NCI-H2196 treated with DMSO at 0.1 percent for 48 hours (cell line): Measurements from ENCODE around the gene RAB40B.
"Not testable (repeated sequence)": the region's sequence is repeated elsewhere in the genome, so short reads cannot be mapped to it uniquely, and the experiment has no call there.

Source experiments
- DNase-seq: peaks from one replicate; lab custom pipeline; 2025; ENCODE audit not compliant: unreplicated experiment; lab: John Stamatoyannopoulos, UW

RAB40B gene

DNA sequence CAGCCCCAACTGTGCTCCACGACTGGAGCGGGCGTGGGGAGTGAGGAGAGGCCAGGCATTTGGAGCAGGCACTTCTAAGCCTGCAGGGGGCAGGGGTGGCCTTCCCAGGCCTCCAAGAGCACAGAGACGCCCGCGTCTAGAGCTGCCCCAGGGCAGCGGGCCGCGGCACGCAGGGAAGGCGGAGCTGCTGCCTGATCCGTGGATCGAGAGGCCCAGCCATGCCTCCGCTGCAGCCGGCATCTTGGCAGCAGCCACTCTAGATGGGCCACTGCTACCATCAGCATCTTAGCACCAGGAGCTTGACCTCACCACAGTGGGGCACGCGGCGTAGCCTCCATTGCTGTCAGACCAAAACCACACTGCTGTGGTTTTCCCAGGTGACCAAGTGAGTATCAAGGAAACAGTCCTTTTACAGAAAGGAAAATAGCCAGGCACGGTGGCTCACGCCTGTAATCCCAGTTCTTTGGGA lies 29.8 kb downstream of the RAB40B start:
- DNase-seq = no peak

DNA sequence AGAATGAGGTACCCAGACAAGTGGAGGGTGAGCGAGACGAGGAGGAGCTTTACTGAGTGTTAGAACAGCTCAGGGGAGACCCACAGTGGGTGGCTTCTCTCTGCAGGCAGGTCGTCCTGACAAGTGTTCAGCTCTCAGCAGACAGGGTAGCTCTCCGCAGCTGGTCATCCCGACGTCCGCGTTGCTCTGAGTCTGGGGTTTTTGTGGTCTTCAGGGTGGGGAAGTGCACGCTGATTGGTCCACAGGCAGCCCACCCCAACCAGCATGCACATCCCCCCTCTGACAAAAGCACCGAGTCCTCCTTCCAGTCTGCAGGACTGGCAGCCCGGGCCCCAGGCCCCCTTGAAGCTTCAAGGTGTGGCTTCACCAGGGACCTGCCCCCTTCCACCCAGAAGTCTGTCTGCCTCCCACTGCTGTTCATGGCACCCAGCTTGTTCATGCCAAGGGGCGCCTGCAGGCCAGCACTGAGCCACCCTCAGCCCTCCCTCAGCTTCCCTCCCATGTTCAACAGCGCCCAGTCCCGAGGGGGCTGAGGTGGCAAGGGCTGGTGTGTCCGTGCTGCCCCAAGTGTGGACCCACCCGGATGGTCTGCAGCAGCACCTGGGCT lies 30.4 kb downstream of the RAB40B start:
- no peak for DNase-seq

DNA sequence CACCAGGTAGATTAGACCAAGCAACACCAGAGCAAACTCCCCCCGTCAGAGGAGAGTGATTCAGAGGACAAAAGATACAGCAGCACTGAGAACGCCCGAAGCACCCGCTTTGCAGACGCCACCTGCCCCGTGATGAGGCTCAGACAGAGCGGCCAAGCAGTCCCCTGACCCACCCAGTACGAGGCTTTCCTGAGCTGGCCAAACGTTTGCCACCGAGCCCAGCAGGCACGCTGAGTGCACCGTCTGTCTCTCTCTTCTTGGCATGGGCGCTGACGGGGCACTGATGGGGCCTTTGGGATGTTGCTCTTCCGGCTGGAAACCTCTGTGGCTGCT lies 30.9 kb downstream of the RAB40B start:
- DNase-seq = no peak

DNA sequence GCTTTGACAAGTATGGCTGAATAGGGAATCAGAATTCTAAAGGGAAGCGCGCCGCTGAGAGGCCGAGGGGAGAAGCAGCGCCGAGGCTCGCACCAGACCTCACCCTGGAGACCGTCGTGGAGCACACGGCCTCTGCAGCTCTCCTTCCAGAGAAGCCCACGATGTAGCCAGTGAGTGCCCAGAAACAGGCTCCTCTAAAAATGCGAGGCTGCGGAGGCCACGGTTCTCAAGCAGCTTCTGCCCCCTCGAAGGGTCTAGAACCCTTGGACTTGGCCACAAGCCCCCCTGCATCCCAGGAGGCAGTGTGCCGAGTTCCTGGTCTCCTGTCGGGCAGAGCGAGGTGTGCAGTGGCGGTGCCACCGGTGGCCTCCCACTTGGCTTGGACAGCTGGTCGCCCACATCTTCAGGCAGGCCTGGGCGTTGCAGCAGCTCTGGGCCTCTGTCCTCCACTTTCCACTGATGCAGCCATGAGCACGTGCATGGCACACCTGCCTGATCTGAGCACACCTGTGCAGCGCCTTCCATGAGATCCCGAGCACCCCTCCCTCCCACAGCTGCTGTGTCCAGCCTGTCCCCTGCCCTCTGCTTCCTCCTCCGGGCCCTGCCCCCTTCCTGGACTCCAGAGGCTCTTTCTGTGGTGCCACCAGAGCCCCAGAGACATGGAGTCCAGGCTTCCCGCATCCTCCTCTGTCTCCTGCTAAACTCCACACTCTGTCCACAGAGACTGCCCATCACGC lies 31.4 kb downstream of the RAB40B start:
- DNase-seq = no peak

DNA sequence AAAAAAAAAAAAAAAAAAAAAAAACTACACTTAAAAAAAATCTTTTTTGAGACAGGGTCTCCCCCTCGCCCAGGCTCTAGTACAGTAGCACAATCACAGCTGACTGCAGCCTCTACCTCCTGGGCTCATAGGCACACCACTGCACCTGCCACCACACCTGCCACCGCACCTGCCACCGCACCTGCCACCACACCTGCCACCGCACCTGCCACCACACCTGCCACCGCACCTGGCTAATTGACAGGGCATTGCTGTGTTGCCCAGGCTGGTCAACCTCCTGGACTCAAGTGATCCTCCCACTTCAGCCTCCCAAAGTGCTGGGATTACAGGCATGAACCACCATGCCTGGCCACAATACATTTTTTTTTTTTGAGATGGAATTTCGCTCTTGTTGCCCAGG lies 32.6 kb downstream of the RAB40B start:
- no peak for DNase-seq

DNA sequence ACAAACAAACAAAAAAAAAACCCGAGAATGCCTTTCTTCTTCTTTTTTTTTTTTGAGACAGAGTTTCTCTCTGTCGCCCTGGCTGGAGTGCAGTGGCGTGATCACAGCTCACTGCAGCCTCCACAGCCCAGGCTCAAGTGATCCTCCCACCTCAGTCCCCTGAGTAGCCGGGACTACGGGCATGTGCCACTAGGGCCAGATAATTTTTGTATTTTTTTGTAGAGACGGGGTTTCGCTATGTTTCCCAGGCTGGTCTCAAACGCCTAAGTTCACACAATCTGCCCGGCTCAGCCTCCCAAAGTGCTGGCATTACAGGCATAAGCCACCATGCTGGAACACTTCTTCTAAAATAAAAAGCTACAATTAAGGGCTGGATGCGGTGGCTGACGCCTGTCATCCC lies 33.3 kb downstream of the RAB40B start:
- no peak for DNase-seq

DNA sequence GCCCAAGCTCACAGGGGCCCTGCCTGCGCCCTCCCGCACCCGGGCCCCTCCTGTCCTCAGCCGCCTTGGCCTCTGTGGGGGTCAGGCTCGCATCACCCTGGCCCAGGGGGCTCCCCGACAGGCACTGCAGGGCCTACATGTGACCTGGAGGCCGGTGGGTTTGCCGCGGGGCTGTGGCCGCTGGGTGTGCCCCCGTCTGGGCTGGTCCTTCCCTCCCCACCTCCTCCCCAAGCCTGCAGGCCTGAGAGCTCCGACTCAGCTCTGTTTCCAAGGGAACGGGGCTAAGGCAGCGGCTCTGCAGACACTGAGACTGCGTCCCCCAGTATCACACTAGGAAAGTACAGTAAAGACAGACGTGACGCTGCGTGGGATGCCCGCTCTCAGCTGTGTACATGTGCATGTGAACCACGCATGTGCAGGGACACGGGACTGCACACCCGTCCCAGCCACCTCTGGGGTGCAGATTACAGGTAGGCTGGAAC lies 33.8 kb downstream of the RAB40B start:
- no peak for DNase-seq

DNA sequence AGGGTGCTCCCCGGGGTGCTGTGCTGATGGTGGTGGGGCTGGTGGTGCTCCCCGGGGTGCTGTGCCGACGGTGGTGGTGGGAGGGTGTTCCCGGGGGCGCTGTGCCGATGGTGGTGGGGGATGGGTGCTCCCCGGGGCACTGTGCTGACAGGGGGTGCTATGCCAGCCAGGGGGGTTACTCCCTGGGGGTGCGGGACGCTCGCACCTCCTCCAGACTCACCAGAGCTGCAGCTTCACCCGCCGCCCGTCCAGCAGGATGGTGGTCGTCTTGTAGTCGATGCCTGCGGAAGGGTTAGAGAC lies 34.3 kb downstream of the RAB40B start:
- no peak for DNase-seq

DNA sequence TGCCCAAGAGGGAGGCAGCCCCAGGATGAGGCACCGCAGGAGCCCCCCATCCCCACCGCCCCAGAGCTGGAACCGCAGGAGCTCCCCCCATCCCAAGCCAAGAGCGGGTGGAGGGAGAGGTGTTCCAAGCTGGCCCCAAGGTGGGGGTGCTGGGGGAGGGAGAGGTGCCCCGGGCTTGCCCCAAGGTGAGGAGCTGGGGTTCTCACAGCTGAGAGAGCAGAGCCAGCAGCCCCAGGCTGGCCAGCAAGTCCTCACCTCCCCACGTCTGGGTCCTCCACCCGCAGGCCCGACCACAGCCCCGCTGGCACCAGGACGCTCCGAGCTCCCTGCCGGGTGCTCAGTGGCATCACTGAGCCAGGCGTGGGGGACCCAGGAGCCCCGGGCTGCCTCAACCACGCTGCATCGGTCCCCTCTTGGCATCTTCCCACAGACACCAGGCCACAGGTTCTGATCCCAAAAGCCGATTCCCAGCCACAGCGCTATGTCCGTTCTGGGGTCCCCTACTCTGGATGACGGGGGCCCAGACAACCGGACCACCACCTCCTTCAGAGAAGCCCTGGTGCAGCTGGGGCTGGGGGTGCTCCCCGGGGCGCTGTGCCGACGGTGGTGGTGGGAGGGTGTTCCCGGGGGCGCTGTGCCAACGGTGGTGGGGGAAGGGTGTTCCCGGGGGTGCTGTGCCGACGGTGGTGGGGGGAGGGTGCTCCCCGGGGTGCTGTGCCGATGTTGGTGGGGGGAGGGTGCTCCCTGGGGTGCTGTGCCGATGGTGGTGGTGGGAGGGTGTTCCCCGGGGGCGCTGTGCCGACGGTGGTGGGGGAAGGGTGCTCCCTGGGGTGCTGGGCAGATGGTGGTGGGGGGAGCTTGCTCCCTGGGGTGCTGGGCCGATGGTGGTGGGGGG lies 34.9 kb downstream of the RAB40B start:
- DNase-seq = no peak

DNA sequence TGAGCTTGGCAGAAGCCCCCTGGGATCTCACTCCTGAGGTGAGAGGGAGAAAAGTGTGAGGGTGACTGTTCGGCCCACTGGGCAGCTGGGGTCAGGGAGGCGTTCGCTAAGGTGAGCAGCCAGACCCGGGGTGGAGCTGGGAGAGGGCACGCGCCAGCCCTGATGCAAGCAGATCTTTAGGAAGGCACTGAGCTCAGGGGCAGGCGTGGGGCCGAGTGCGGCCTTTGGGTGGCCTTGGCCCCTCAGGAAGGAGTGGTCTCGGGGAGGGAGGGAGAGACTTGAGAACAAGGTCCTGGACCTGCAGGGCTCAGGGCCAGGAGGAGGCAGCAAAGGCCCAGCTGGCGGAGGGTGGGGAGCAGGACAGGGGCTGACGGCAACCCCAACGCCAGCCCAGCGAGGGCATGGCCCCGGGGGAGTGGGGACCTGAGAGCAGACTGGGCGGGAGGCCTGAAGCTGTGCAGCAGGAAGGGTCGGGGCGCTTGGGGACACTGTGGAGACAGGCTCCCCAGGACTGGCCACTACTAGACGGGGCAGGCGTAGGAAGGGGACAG lies 35.7 kb downstream of the RAB40B start:
- no peak for DNase-seq

DNA sequence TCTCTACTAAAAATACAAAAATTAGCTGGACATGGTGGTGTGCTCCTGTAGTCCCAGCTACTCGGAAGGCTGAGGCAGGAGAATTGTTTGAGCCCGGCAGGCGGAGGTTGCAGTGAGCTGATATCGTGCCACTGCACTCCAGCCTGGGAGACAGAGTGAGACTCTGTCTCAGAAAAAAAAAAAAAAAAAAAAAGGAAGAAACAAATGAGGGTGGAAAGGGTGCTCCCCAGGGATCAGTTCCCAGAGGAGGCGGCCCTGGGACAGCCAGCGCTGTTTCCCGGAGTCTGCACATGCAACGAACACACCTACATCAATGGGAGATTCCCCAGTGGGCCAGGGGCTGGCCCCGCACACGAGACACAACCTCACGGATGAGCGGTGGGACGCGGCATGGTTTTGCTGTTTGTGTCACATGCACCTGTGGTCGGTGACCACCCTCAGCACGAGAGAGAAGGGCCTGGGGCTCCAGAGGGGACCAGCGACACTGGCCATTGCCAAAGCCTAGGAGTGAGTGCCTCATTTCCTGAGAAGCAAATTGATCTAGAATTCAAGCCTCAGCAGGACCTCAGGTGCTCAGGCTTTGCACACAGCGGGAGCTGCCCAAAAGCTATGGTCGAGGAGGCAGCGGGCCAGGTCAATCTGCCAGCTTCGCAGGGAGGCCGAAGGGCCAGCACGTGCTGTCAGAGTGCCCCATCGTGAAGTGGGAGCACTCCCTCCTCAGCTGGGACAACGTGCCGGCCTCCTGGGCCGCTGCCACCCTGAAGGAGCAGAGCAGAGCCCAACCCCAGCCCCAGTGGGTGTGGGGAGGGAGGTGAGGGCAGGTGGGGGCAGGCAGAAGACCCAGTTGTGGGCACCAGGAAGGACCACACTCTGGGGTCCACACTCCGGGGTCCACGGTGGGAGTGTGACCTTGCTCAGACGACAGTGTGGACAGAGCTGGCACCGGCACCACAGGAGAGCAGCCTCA lies 36.5 kb downstream of the RAB40B start:
- DNase-seq = no peak

DNA sequence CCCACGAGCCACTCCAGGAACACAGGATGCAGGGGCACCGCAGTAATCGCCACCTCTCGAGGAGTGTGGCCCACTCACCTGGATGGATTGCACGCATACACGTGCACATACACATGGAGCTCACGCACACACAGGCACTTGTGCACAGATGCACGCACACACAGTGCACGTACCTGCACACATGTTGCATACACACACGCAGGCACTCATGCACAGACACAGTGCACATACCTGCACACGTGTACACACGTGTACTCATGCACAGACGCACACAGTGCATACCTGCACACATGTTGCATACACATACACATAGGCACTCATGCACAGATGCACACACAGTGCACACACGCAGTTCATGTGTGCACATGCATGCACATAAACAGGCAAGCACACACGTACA lies 38.6 kb downstream of the RAB40B start:
- DNase-seq = no peak

DNA sequence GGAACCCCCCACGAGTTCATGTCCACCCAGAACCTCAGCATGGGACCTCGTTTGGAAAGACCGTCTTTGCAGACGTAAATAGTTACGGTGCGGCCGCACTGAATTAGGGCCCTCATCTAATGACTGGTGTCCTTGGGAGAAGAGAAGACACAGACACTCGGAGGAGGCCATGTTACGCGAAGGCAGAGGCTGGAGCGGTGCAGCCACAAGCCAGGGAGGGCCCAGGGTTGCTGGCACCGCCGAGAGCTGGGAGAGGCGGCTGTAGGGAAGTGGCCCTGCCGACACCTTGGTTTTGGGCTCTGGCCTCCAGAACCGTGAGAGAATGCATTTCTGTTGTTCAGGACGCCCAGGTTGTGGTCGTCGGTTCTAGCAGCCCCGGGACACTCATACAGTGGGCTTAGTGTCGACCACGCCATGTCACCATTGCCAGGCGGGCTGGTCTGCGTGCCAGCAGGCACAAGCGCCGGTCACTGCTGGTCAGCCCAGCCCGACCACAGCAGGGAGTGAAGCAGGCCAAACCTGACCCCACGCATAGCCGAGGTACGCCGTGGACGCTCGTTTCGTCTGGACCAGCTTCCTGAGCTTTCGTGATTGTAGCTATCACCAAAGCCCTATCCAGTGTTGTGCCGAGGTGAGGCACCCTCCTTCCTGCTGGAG lies 39.6 kb downstream of the RAB40B start:
- DNase-seq = no peak

DNA sequence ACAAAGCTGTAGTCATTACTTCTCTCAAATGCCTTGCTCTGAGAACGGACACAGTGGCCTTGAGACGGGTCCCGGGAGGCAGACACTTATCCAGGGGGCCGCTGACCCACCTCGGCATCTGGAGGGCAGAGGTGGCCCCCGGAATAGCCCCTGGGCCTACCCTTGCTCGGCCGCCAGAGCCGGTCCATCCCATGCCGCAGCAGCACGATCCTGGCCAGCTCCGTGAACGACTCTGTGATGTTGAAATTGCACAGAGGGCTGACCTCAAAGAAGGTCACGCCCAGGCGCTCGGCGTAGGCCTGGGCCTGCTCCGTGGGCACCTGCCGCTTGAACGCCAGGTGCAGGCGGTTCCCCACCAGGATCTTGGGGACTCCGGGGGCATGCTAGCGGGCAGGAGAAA lies 40.2 kb downstream of the RAB40B start:
- DNase-seq = no peak

DNA sequence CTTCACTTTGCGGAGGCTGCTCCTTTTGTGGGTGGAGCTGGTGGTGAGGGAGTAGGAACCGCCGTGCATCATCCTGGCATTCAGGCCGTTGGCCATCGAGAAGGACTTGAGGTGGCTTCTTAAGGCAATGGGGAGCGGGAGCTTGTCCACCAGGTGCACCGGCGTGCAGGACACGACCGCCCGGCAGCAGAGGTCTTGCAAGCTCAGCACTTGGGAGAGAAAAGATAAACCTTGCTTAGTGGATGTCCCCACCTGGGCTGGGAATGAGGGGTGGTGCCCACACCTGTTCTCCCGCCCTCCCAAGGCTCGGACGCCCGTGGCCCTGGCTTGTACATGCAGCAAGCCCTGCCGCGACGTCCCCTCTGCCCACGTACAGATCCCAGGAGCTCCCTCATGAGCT lies 40.6 kb downstream of the RAB40B start:
- no peak for DNase-seq

DNA sequence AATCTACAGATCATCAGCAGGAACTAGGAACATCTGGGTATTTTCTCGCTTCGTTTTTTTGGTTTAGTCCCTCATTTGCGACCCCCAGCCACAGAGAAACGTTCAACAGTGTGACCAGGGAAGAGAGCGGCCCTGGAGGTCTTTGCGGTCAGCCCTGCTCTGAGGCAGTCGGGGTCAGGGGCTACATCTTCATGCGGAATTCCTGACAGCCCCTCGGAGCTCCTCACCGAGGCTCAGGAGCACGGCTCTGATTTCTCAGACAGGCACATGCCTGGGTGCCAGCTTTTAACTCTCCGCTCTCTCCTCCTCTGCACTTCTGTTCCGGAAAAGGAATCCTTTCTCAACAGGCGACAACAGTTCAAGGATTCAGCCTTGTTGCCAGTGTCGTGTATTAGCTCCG lies 42.2 kb downstream of the RAB40B start:
- no peak for DNase-seq

DNA sequence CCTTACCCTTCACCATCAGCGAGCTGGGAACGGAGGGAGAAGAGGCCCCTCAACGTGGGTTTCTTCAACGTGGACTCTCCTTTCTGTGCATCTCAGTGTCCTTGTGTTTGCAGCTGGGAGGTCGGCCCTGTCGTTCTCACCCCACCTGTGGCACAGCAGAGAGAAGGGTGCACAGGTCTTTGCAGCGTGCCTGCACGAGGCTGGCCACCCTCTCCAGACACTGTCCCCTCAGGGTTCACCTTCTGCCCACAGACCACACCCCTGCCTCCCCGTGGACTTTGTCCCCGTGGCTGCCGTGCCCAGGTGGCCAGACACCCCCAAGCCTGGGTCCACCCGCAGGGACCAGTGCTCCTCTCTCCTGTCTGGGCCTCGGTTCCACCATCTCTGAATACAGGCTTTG lies 43.0 kb downstream of the RAB40B start:
- no peak for DNase-seq

DNA sequence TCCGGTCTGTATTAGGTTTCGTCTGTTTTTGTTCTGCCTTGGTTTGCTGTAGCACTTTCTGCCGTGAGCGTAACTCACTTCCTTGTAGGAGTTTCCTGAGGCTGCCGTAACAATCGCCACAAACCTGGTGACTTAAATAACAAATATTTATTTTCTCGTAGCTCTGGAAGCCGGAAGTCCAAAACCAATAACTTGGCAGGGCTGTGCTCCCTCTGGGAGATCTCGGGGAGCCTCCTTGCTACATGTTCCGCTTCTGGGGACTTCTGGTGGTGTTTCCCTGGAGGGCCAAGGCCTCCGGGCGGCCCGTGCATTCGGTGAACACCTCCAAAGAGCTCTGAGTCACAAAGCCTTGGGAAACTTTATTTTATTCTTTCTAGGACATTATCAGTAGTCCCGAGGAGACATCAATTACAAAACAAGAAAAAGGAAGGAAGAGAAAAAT lies 43.4 kb downstream of the RAB40B start:
- no peak for DNase-seq

DNA sequence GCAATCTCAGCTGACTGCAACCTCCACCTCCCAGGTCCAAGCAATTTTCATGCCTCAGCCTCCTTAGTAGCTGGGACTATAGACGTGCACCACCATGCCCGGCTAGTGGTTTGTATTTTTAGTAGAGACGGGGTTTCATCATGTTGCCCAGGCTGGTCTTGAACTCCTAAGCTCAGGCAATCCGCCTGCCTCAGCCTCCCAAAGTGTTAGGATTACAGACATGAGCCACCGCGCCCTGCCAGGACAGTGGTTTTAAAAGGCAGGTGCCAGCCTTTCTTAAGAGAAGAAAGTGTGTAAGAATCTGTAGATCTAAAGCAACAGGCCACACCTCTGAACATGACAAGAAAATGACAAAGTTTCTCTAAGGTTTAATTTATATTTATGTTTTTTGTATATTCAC lies 43.9 kb downstream of the RAB40B start:
- not testable (repeated sequence) for DNase-seq
